Activated T-cell treated with anti-CD3 and anti-CD28 coated beads for 48 hours (primary cell): ENCODE results near the gene TMEM184A.
"Not testable (repeated sequence)": the region's sequence is repeated elsewhere in the genome, so short reads cannot be mapped to it uniquely, and the experiment has no call there.

Experiments
- DNase-seq: peaks from one replicate; pipeline ENCODE4 v3.0.0-alpha.2; 2020; ENCODE audit warnings: low read depth

The TMEM184A gene

GRCh38 chr7:1590476-1590875 lies 34.5 kb upstream of the TMEM184A start:
- no peak for DNase-seq

GRCh38 chr7:1588978-1589377 lies 33.0 kb upstream of the TMEM184A start:
- DNase-seq = no peak

- no peak for DNase-seq
Measured at GRCh38 chr7:1587738-1588137, 31.7 kb upstream of the TMEM184A start.

- DNase-seq = no peak
Measured at GRCh38 chr7:1586827-1587705, 31.1 kb upstream of the TMEM184A start.

- DNase-seq = no peak
Measured at GRCh38 chr7:1586126-1586826, 30.3 kb upstream of the TMEM184A start.

GRCh38 chr7:1585142-1585981 lies 29.4 kb upstream of the TMEM184A start:
- DNase-seq = no peak

- no peak for DNase-seq
Measured at GRCh38 chr7:1584700-1585099, 28.7 kb upstream of the TMEM184A start.

- DNase-seq = not testable (repeated sequence)
Measured at GRCh38 chr7:1583241-1583930, 27.4 kb upstream of the TMEM184A start.

GRCh38 chr7:1580422-1581030 lies 24.5 kb upstream of the TMEM184A start:
- DNase-seq = no peak

GRCh38 chr7:1579481-1580421 lies 23.7 kb upstream of the TMEM184A start:
- peak; percentile 63 for DNase-seq

GRCh38 chr7:1578513-1578912 lies 22.5 kb upstream of the TMEM184A start:
- DNase-seq = no peak

GRCh38 chr7:1576521-1577253 lies 20.7 kb upstream of the TMEM184A start:
- no peak for DNase-seq

- no peak for DNase-seq
Measured at GRCh38 chr7:1575809-1576208, 19.8 kb upstream of the TMEM184A start.

GRCh38 chr7:1572111-1572822 lies 16.3 kb upstream of the TMEM184A start:
- no peak for DNase-seq

- peak; percentile 92 for DNase-seq
Measured at GRCh38 chr7:1569833-1570632, 14.0 kb upstream of the TMEM184A start, which contains the start of gene PSMG3. Gene PSMG3, minus strand, starts transcription at chr7:1570032. Its CDS starts 693 bp downstream, at chr7:1569339.

GRCh38 chr7:1569440-1569832 lies 13.4 kb upstream of the TMEM184A start:
- DNase-seq = no peak

GRCh38 chr7:1569016-1569415 lies 13.0 kb upstream of the TMEM184A start:
- peak; percentile 31 for DNase-seq
